ENCODE data around the gene YJEFN3. TPM values are rescaled to one million over a fixed set of nuclear protein-coding genes. Genes with fewer than 3 reads are reported as not detected.

Gene YJEFN3, protein sequence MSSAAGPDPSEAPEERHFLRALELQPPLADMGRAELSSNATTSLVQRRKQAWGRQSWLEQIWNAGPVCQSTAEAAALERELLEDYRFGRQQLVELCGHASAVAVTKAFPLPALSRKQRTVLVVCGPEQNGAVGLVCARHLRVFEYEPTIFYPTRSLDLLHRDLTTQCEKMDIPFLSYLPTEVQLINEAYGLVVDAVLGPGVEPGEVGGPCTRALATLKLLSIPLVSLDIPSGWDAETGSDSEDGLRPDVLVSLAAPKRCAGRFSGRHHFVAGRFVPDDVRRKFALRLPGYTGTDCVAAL
- total RNA-seq = 0.27 and 0.29 TPM in 2 replicates

DNA sequence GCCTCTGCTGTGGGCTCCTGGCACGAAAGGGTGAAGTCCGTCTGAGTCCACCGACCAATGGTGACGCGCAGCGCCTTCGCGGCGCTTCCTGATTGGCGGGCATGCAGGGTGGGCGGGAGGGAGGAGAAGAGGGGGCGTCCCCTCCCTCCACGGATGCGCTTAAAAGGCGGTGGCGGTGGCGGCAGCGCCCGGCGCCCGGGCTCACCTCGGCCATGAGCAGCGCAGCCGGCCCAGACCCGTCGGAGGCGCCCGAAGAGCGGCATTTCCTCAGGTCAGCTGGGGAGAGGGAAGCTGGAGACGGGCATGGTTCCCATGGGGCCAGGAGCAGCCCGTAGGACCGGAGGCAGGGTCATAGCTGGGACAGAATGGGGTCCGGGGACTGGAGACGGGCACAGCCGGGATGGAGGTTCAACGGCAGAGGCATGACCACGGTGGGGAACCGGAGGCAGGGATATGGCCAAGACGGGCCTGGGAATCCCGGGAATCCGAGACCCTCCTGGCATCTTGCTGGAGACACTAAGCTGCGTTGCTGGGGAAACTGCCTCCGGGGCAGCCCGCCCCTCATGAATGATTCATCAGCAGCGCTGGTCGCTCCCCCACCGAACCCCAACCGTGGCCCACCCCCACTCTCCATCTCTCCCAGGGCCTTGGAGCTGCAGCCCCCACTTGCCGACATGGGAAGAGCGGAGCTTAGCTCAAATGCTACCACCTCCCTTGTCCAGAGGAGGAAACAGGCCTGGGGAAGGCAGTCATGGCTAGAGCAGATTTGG is at the start of gene YJEFN3:
Gene YJEFN3, plus strand, starts transcription at position 191 of the 770 bp plus-strand sequence. Its CDS starts 22 bp downstream, at position 213.

GRCh38 chr19:19514881-19515641 is 13.7 kb upstream of the YJEFN3 start, which contains the start of gene TSSK6:
Gene TSSK6, minus strand, starts transcription at chr19:19515548. Its CDS starts 121 bp downstream, at chr19:19515427.

GRCh38 chr19:19515642-19516519 is 12.8 kb upstream of the YJEFN3 start, which contains the start of gene NDUFA13:
Gene NDUFA13, plus strand, starts transcription at chr19:19516225. Its CDS starts 14 bp downstream, at chr19:19516239.

GRCh38 chr19:19538061-19538784 is 9.5 kb downstream of the YJEFN3 start, which contains the start of gene CILP2:
Gene CILP2, plus strand, starts transcription at chr19:19538265. Its CDS starts 85 bp downstream, at chr19:19538350.

Other genes starting within 250 kb of the YJEFN3 start
- 30.5 and 31.7 TPM in 2 replicates for gene SUGP1, start 208.4 kb upstream of the YJEFN3 start, total RNA-seq
- gene MAU2, start 208.1 kb upstream of the YJEFN3 start, total RNA-seq = 37.5 and 48.5 TPM in 2 replicates
- gene GATAD2A, start 123.2 kb upstream of the YJEFN3 start, total RNA-seq = 77.1 and 92.2 TPM in 2 replicates
- 0.57 and 1.1 TPM in 2 replicates for gene TSSK6, start 13.4 kb upstream of the YJEFN3 start, total RNA-seq
- gene NDUFA13, start 12.7 kb upstream of the YJEFN3 start, total RNA-seq = 102 and 108 TPM in 2 replicates
- 0.07 TPM in 1 of 2 replicates, not detected in the other for gene CILP2, start 9.4 kb downstream of the YJEFN3 start, total RNA-seq
- not detected in 2 replicates for gene PBX4, start 89.8 kb downstream of the YJEFN3 start, total RNA-seq
- 0.66 and 1.8 TPM in 2 replicates for gene LPAR2, start 99.3 kb downstream of the YJEFN3 start, total RNA-seq
- gene GMIP, start 114.7 kb downstream of the YJEFN3 start, total RNA-seq = 10.4 and 10.9 TPM in 2 replicates
- 33.6 and 48.9 TPM in 2 replicates for gene ATP13A1, start 134.8 kb downstream of the YJEFN3 start, total RNA-seq
- gene ZNF101, start 139.9 kb downstream of the YJEFN3 start, total RNA-seq = 13.2 and 15.6 TPM in 2 replicates
- gene ZNF14, start 204.2 kb downstream of the YJEFN3 start, total RNA-seq = 5.3 and 6.4 TPM in 2 replicates

Measured in thoracic aorta endothelial cell (primary cell).